IMR-90 (cell line): Measurements from ENCODE around the gene PPFIBP2. TPM values are rescaled to one million over a fixed set of nuclear protein-coding genes. Genes with fewer than 3 reads are reported as not detected.

ENCODE experiments used
- ATAC-seq: fragments of 200-7000 bp; cut with Tn5 transposase; 2 replicates; pipeline ENCODE4 v1.9.1; 2020; ENCODE audit warnings: low read depth, mild to moderate bottlenecking, moderate library complexity
- BruUV-seq: library from RNA; stranded (reverse); fragments of 400-500 nt; replicated peaks from 2 replicates; lab custom pipeline; 2021; lab: Mats Ljungman, UMichigan
- CTCF ChIA-PET: fragments of 300-600 bp; formaldehyde crosslinking; extraction: SDS; loops from one replicate; lab custom pipeline; 2021; ENCODE audit warnings: antibody characterized with exemption; lab: Yijun Ruan, JAX
- POLR2A ChIA-PET: fragments of 300-600 bp; sonication (Branson Sonifier 250); formaldehyde crosslinking; loops from one replicate; lab custom pipeline; 2022; ENCODE audit warnings: antibody characterized with exemption; ENCODE audit not compliant: unreplicated experiment; lab: Charles Lee
- DNase-seq: peaks from one replicate; pipeline ENCODE4 v3.0.0; 2013
- H2AFZ ChIP-seq: replicated peaks from 2 replicates; pipeline ENCODE3; 2013; ENCODE audit warnings: low read length, mild to moderate bottlenecking; ENCODE audit not compliant: poor library complexity
- H2AK5ac ChIP-seq: 2 replicates; pipeline ENCODE4 v1.6.1; 2013; ENCODE audit warnings: low read depth, low read length, inconsistent platforms
- H2AK9ac ChIP-seq: replicated peaks from 2 replicates; pipeline ENCODE3; 2013; ENCODE audit warnings: mild to moderate bottlenecking, low read depth, low read length, moderate library complexity; ENCODE audit not compliant: poor library complexity
- H2BK120ac ChIP-seq: 2 replicates; pipeline ENCODE4 v1.6.1; 2013; ENCODE audit warnings: low read depth, low read length, inconsistent platforms
- H2BK15ac ChIP-seq: 3 replicates; pipeline ENCODE4 v1.6.1; 2013; ENCODE audit warnings: low read depth, low read length, inconsistent platforms
- H2BK20ac ChIP-seq: 2 replicates; pipeline ENCODE4 v1.6.1; 2013; ENCODE audit warnings: low read depth, mild to moderate bottlenecking, inconsistent platforms, low read length, moderate library complexity
- H2BK5ac ChIP-seq: 2 replicates; pipeline ENCODE4 v1.6.1; 2013; ENCODE audit warnings: mild to moderate bottlenecking, low read depth, low read length, inconsistent platforms; ENCODE audit not compliant: poor library complexity, severe bottlenecking
- H3K14ac ChIP-seq: replicated peaks from 2 replicates; pipeline ENCODE4 v1.6.1; 2013; ENCODE audit warnings: low read depth, low read length, inconsistent platforms
- H3K18ac ChIP-seq: 2 replicates; pipeline ENCODE4 v1.6.1; 2013; ENCODE audit warnings: low read depth, low read length, control low read depth
- H3K23ac ChIP-seq: 2 replicates; pipeline ENCODE4 v1.6.1; 2013; ENCODE audit warnings: low read depth, low read length, inconsistent platforms
- H3K27ac ChIP-seq: 2 replicates; pipeline ENCODE4 v1.5.1; 2013; ENCODE audit warnings: mild to moderate bottlenecking, control low read depth, low read length; ENCODE audit not compliant: insufficient read depth
- H3K27me3 ChIP-seq: 2 replicates; pipeline ENCODE4 v1.6.1; 2013; ENCODE audit warnings: low read length; ENCODE audit not compliant: control insufficient read depth, insufficient read depth
- H3K36me3 ChIP-seq: 2 replicates; pipeline ENCODE4 v1.6.1; 2013; ENCODE audit warnings: low read length, mixed read lengths; ENCODE audit not compliant: control insufficient read depth, insufficient read depth
- H3K4ac ChIP-seq: 2 replicates; pipeline ENCODE4 v1.6.1; 2013; ENCODE audit warnings: low read depth, low read length, inconsistent platforms
- H3K4me1 ChIP-seq: 2 replicates; pipeline ENCODE4 v1.6.1; 2013; ENCODE audit warnings: low read length, mixed read lengths; ENCODE audit not compliant: control insufficient read depth, insufficient read depth
- H3K4me2 ChIP-seq: 2 replicates; pipeline ENCODE4 v1.6.1; 2013; ENCODE audit warnings: low read depth, mild to moderate bottlenecking, control low read depth, low read length, moderate library complexity
- H3K4me3 ChIP-seq: 2 replicates; pipeline ENCODE4 v1.5.1; 2013; ENCODE audit warnings: low read depth, mild to moderate bottlenecking, control low read depth, low read length, moderate library complexity; ENCODE audit not compliant: insufficient read depth
- H3K56ac ChIP-seq: 2 replicates; pipeline ENCODE4 v1.6.1; 2013; ENCODE audit warnings: low read length, inconsistent platforms; ENCODE audit not compliant: insufficient read depth; ENCODE audit errors: extremely low read depth
- H3K79me1 ChIP-seq, 2 experiments: 2 replicates each; pipeline ENCODE4 v1.6.1; 2013; ENCODE audit warnings: low read length in 2 of 2, inconsistent platforms in 1 of 2, low read depth in 1 of 2
- H3K9ac ChIP-seq: 2 replicates; pipeline ENCODE4 v1.6.1; 2013; ENCODE audit warnings: low read depth, low read length, control low read depth
- H3K9me1 ChIP-seq: 2 replicates; pipeline ENCODE4 v1.6.1; 2013; ENCODE audit warnings: low read length, inconsistent platforms; ENCODE audit not compliant: insufficient read depth
- H3K9me3 ChIP-seq: 2 replicates; pipeline ENCODE4 v1.6.1; 2013; ENCODE audit warnings: low read length; ENCODE audit not compliant: control insufficient read depth, insufficient read depth
- H4K20me1 ChIP-seq: 2 replicates; pipeline ENCODE4 v1.6.1; 2013; ENCODE audit warnings: low read length, inconsistent platforms; ENCODE audit not compliant: insufficient read depth
- H4K5ac ChIP-seq: 2 replicates; pipeline ENCODE4 v1.6.1; 2013; ENCODE audit warnings: mild to moderate bottlenecking, low read depth, low read length, control low read depth
- H4K8ac ChIP-seq, 2 experiments: 2 replicates each; pipeline ENCODE4 v1.6.1; 2013; ENCODE audit warnings: low read depth in 2 of 2, low read length in 2 of 2, control low read depth in 1 of 2, inconsistent platforms in 1 of 2
- H4K91ac ChIP-seq: 2 replicates; pipeline ENCODE4 v1.6.1; 2013; ENCODE audit warnings: low read depth, low read length, inconsistent platforms; ENCODE audit not compliant: insufficient read depth
- CHD1 ChIP-seq: IDR thresholded peaks from 2 replicates; pipeline ENCODE4 v1.6.1; 2012; ENCODE audit warnings: low read depth, low read length, improper control_type of control experiment
- CTCF ChIP-seq: conservative IDR thresholded peaks from 2 replicates; pipeline ENCODE4 v1.5.1; 2012; ENCODE audit warnings: mild to moderate bottlenecking, low read depth, low read length, improper control_type of control experiment
- MAZ ChIP-seq: IDR thresholded peaks from 2 replicates; pipeline ENCODE4 v1.6.1; 2012; ENCODE audit warnings: low read depth, mild to moderate bottlenecking, low read length, improper control_type of control experiment, moderate library complexity, borderline replicate concordance
- MXI1 ChIP-seq: IDR thresholded peaks from 2 replicates; pipeline ENCODE4 v1.6.1; 2012; ENCODE audit warnings: low read depth, mild to moderate bottlenecking, low read length, moderate library complexity, borderline replicate concordance
- NFE2L2 ChIP-seq: fragments of 150-350 bp; IDR thresholded peaks from 2 replicates; pipeline ENCODE4 v1.6.1; 2016; ENCODE audit warnings: low read depth, mild to moderate bottlenecking, low read length
- RAD21 ChIP-seq: IDR thresholded peaks from 2 replicates; pipeline ENCODE4 v1.6.1; 2012; ENCODE audit warnings: low read length, improper control_type of control experiment
- RCOR1 ChIP-seq: IDR thresholded peaks from 2 replicates; pipeline ENCODE4 v1.6.1; 2012; ENCODE audit warnings: mild to moderate bottlenecking, low read length, improper control_type of control experiment; ENCODE audit not compliant: insufficient replicate concordance
- SMC3 ChIP-seq: fragments of 150-350 bp; IDR thresholded peaks from 2 replicates; pipeline ENCODE4 v1.6.1; 2016; ENCODE audit warnings: low read depth, mild to moderate bottlenecking, antibody characterized with exemption, low read length, moderate library complexity
- USF2 ChIP-seq: fragments of 150-350 bp; IDR thresholded peaks from 2 replicates; pipeline ENCODE4 v1.6.1; 2017; ENCODE audit warnings: mild to moderate bottlenecking, antibody characterized with exemption, low read length, low read depth
- WGBS, 2 experiments: methylation state at CpG; one replicate each; pipeline versions ENCODE4 v1.1.5 to v1.1.7; 2013; ENCODE audit warnings: missing lambda C conversion rate in 2 of 2; ENCODE audit not compliant: insufficient read length in 1 of 2; ENCODE audit errors: extremely low coverage in 2 of 2; 5-methylcytosine and 5-hydroxymethylcytosine counted together
- dilution Hi-C: fragments of 300-500 bp; cut with HindIII; formaldehyde crosslinking; loops from one replicate; pipeline ENCODE4 v1.14.3; 2018; ENCODE audit warnings: low sequenced_read_pairs; ENCODE audit not compliant: unreplicated experiment
- in situ Hi-C: fragments of 300-500 bp; cut with MboI; formaldehyde crosslinking; loops from 3 replicates; pipeline ENCODE4 v1.14.3; 2019; ENCODE audit warnings: low sequenced_read_pairs, inconsistent platforms, mixed read lengths
- intact Hi-C: fragments of 100-400 bp; cut with micrococcal nuclease; formaldehyde crosslinking; loops from 2 replicates; pipeline ENCODE4 v1.10.0; 2022
- polyA plus RNA-seq, 3 experiments: library from polyadenylated mRNA; depleted of rRNA; stranded (reverse); fragments of >200 nt; gene quantifications; 2 replicates each; pipeline ENCODE4 v1.2.3, GENCODE V29; 2012; ENCODE audit warnings: low replicate concordance in 1 of 3
- total RNA-seq: library from RNA; depleted of rRNA; stranded (reverse); fragments of >200 nt; gene quantifications from 2 replicates; pipeline ENCODE4 v1.2.3, GENCODE V29; 2012

Gene PPFIBP2
- total and polyA plus RNA-seq, 2 of the 4 experiments (the other 2 are of a cell fraction): 6.0 to 11.8 TPM

GRCh38 chr11:7499081-7499480 is 14.7 kb upstream of the PPFIBP2 start:
- no peaks in the 10 kb centered on the region for H3K9me3 ChIP-seq
- no peak overlapping the region for H2BK120ac ChIP-seq
- H4K8ac ChIP-seq: no peak overlapping the region
- no peaks in the 10 kb centered on the region for H4K20me1 ChIP-seq
- DNase-seq: no peak
- H3K23ac ChIP-seq: no peak overlapping the region
- H2AFZ ChIP-seq: no peak overlapping the region
- CTCF ChIA-PET: no interaction called here
- no peaks in the 10 kb centered on the region for H3K79me1 ChIP-seq
- no peak for TF ChIP-seq MXI1
- no peak for TF ChIP-seq RAD21
- no peak for TF ChIP-seq NFE2L2
- TF ChIP-seq CTCF: no peak
- TF ChIP-seq SMC3: no peak
- no peak for TF ChIP-seq RCOR1
- no peak for TF ChIP-seq CHD1
- TF ChIP-seq MAZ: no peak
- no peak for TF ChIP-seq USF2
- 80% methylated on average over 1 of the region's 1 CpG; no CpG with 5 or more reads in 1 of the 2 experiments for WGBS, 2 experiments
- no peak overlapping the region for H3K4me3 ChIP-seq
- H3K27ac ChIP-seq: no peak overlapping the region
- POLR2A ChIA-PET: no interaction called here
- BruUV-seq: no TSS peak
- dilution Hi-C loops (no loop called here), intact Hi-C loops (no loop called here), in situ Hi-C loops (no loop called here)
- H2AK9ac ChIP-seq: no peak overlapping the region
- H3K9me1 ChIP-seq: no peaks in the 10 kb centered on the region
- H3K56ac ChIP-seq: no peak overlapping the region
- H2AK5ac ChIP-seq: no peak overlapping the region
- no peak overlapping the region for H2BK20ac ChIP-seq
- H3K18ac ChIP-seq: no peak overlapping the region
- no peak overlapping the region for H3K9ac ChIP-seq
- H4K91ac ChIP-seq: no peak overlapping the region
- no peak overlapping the region for H3K4me2 ChIP-seq
- no peak overlapping the region for H2BK5ac ChIP-seq
- H3K14ac ChIP-seq: no peak overlapping the region
- no peak overlapping the region for H2BK15ac ChIP-seq
- H4K5ac ChIP-seq: no peak overlapping the region
- H3K27me3 ChIP-seq: no peaks in the 10 kb centered on the region
- H3K4me1 ChIP-seq: no peaks in the 10 kb centered on the region
- H3K4ac ChIP-seq: no peak overlapping the region
- no peaks in the 10 kb centered on the region for H3K36me3 ChIP-seq
- no peak for ATAC-seq
